K562 (cell line): Measurements from ENCODE around the gene RCC2. TPM values are rescaled to one million over a fixed set of nuclear protein-coding genes. Genes with fewer than 3 reads are reported as not detected.

Source experiments
- ADNP ChIP-seq: fragments of 200-800 bp; sonication (Bioruptor generic); IDR thresholded peaks from 2 replicates; pipeline ENCODE4 v1.6.1; 2016; ENCODE audit warnings: missing genetic modification characterization, missing compliant biosample characterization
- CSDE1 ChIP-seq, 2 experiments: fragments of 450-650 bp; IDR thresholded peaks; 2 replicates each; pipeline ENCODE4 v1.6.1; 2016; ENCODE audit warnings: mild to moderate bottlenecking in 1 of 2
- EWSR1 ChIP-seq: fragments of 450-650 bp; IDR thresholded peaks from 2 replicates; pipeline ENCODE4 v1.6.1; 2018; ENCODE audit warnings: borderline replicate concordance, mild to moderate bottlenecking, low read depth, moderate library complexity; ENCODE audit not compliant: partially characterized antibody
- HNRNPK ChIP-seq: fragments of 200-400 bp; formaldehyde crosslinking; IDR thresholded peaks from one replicate; pipeline ENCODE4 v1.6.1; 2018; ENCODE audit warnings: mild to moderate bottlenecking, low read depth, low read length; ENCODE audit not compliant: poor library complexity, severe bottlenecking
- HNRNPUL1 ChIP-seq: fragments of 200-400 bp; formaldehyde crosslinking; IDR thresholded peaks from 2 replicates; pipeline ENCODE4 v1.6.1; 2017; ENCODE audit warnings: low read length
- HSF4 ChIP-seq: fragments of 250-450 bp; sonication (Bioruptor Pico); IDR thresholded peaks from 2 replicates; pipeline ENCODE4 v2.1.2; 2022; ENCODE audit warnings: mild to moderate bottlenecking, moderate library complexity, borderline replicate concordance
- IFI16 ChIP-seq: fragments of 250-450 bp; sonication (Bioruptor Pico); IDR thresholded peaks from 2 replicates; pipeline ENCODE4 v2.1.2; 2022; ENCODE audit warnings: mild to moderate bottlenecking, inconsistent platforms
- JUND ChIP-seq, 2 experiments: IDR thresholded peaks; 2 replicates in 1 of 2; 3 replicates in 1 of 2; pipeline ENCODE4 v1.6.1; 2011; ENCODE audit warnings: borderline replicate concordance in 2 of 2, low read depth in 2 of 2, low read length in 2 of 2, improper control_type of control experiment in 1 of 2, missing biosample characterization in 1 of 2, missing genetic modification characterization in 1 of 2, missing genetic modification reagents in 1 of 2
- MLX ChIP-seq, 2 experiments: fragments of 450-650 bp in 1 of 2; sonication (generic) in 1 of 2; formaldehyde crosslinking; conservative IDR thresholded peaks; 2 replicates each; pipeline versions ENCODE4 v1.4.0 to v1.8.1; 2020 to 2022; ENCODE audit warnings: mild to moderate bottlenecking in 1 of 2, missing genetic modification reagents in 1 of 2
- NCOR1 ChIP-seq: fragments of 450-650 bp; IDR thresholded peaks from 2 replicates; pipeline ENCODE4 v1.6.1; 2016; ENCODE audit warnings: mild to moderate bottlenecking, moderate library complexity
- PHF8 ChIP-seq: fragments of 200-600 bp; sonication (generic); IDR thresholded peaks from 2 replicates; pipeline ENCODE4 v1.6.1; 2012; ENCODE audit warnings: mixed run types, mild to moderate bottlenecking, inconsistent platforms, low read length, moderate library complexity, borderline replicate concordance
- PTTG1 ChIP-seq: fragments of 450-650 bp; IDR thresholded peaks from 2 replicates; pipeline ENCODE4 v1.6.1; 2016; ENCODE audit warnings: low read depth, mild to moderate bottlenecking, missing genetic modification characterization, missing compliant biosample characterization
- TFE3 ChIP-seq: fragments of 450-650 bp; formaldehyde crosslinking; IDR thresholded peaks from 2 replicates; pipeline ENCODE4 v1.4.0; 2020; ENCODE audit warnings: mild to moderate bottlenecking, mixed read lengths
- TSHZ1 ChIP-seq: fragments of 250-450 bp; sonication (Bioruptor Pico); IDR thresholded peaks from 2 replicates; pipeline ENCODE4 v1.4.0; 2020; ENCODE audit warnings: mild to moderate bottlenecking, moderate library complexity
- ZNF232 ChIP-seq: sonication (generic); formaldehyde crosslinking; IDR thresholded peaks from 2 replicates; pipeline ENCODE4 v1.8.0; 2022; ENCODE audit warnings: mild to moderate bottlenecking, missing genetic modification reagents
- ZNF707 ChIP-seq: fragments of 250-450 bp; sonication (Bioruptor Pico); conservative IDR thresholded peaks from 2 replicates; pipeline ENCODE4 v1.8.0; 2022; ENCODE audit warnings: inconsistent platforms, mild to moderate bottlenecking, moderate library complexity
- polyA plus RNA-seq, 8 experiments: library from polyadenylated mRNA; depleted of rRNA in 4 of 8; stranded (reverse) in 5 of 8; unstranded in 3 of 8; fragments of >200 nt; fragmentation: Nextera tagmentation in 2 of 8; fragmentation: Illumina TruSeq in 1 of 8; extraction: Ambion mirVana in 2 of 8; extraction: Trizol in 1 of 8; gene quantifications; 2 replicates each; pipeline versions ENCODE4 v1.2.1 to v1.2.3, GENCODE V29; 2011 to 2014; ENCODE audit warnings: inconsistent platforms in 1 of 8, missing spikeins in 1 of 8
- total RNA-seq, 7 experiments: library from RNA; depleted of rRNA in 6 of 7; stranded (reverse); fragments of >200 nt in 6 of 7; fragmentation: Illumina TruSeq in 2 of 7; extraction: Trizol in 2 of 7; gene quantifications; 2 replicates each; pipeline versions ENCODE4 v1.2.1 to v1.2.3, GENCODE V29; 2011 to 2021; ENCODE audit warnings: low replicate concordance in 1 of 7
- TF ChIP-seq, protein P1 (sequence below): fragments of 450-650 bp; IDR thresholded peaks from one replicate; pipeline ENCODE4 v1.6.1; 2018; ENCODE audit warnings: mild to moderate bottlenecking, moderate library complexity; ENCODE audit not compliant: partially characterized antibody

The RCC2 gene
- total and polyA plus RNA-seq, 9 of the 15 experiments (the other 6 are each of a cell fraction or from before 2014, with no cell fraction given): 31.8 to 292 (median 116) TPM

DNA sequence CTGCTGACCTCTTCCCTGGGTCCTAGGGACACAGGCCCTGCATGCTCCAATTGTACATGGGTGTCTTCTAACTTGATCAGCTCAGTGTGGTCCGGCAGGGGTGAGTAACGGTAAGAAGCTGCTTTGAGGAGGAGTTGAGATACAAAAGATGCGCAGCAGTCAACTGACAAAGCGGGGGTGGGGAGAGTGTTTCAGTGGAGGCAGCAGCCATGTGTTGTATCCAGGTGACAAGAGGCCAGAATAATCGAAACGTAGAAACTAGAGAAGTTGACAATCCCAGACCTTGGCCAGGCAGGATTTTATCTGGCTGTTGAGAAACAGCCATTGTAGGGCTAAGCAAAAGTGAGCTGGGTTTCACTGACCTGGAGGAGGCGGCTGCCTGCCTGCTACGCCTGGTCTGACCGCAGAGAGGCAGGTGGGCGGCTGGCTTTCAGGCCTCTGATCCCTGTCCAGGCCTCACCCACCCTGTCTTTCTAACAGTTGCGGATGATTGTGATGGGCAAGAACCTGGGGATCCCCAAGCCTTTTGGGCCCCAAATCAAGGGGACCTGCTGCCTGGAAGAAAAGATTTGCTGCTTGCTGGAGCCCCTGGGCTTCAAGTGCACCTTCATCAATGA is 38.6 kb downstream of the RCC2 start (continued):
- TF ChIP-seq, protein P1, sequence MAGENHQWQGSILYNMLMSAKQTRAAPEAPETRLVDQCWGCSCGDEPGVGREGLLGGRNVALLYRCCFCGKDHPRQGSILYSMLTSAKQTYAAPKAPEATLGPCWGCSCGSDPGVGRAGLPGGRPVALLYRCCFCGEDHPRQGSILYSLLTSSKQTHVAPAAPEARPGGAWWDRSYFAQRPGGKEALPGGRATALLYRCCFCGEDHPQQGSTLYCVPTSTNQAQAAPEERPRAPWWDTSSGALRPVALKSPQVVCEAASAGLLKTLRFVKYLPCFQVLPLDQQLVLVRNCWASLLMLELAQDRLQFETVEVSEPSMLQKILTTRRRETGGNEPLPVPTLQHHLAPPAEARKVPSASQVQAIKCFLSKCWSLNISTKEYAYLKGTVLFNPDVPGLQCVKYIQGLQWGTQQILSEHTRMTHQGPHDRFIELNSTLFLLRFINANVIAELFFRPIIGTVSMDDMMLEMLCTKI: no peak
- TF ChIP-seq NCOR1: no peak
- TF ChIP-seq ZNF232: no peak
- TF ChIP-seq MLX (CRISPR knock-in tag; conservative IDR thresholded peaks at IDR 0.05): no peak
- TF ChIP-seq JUND (IDR thresholded peaks at IDR 0.05; ENCODE audit: borderline replicate concordance, low read depth, low read length): no peak
- TF ChIP-seq JUND (tag; IDR thresholded peaks at IDR 0.05; ENCODE audit: borderline replicate concordance, low read depth, low read length): no peak
- no peak for TF ChIP-seq IFI16 (CRISPR knock-in tag)
- no peak for TF ChIP-seq ZNF707 (CRISPR knock-in tag)
- no peak for TF ChIP-seq TSHZ1 (CRISPR knock-in tag)
- no peak for TF ChIP-seq CSDE1 (IDR thresholded peaks at IDR 0.05)
- TF ChIP-seq HSF4: no peak
- no peak for TF ChIP-seq TFE3 (CRISPR knock-in tag)
- TF ChIP-seq PHF8: no peak
- TF ChIP-seq EWSR1: no peak
- TF ChIP-seq HNRNPUL1: no peak
- no peak for TF ChIP-seq ADNP (tag)
- no peak for TF ChIP-seq HNRNPK
- no peak for TF ChIP-seq PTTG1 (tag)
